Endothelial cell (in vitro differentiated cells): ENCODE data around the gene C2CD4C. TPM values are rescaled to one million over a fixed set of nuclear protein-coding genes. Genes with fewer than 3 reads are reported as not detected.
"Not testable (repeated sequence)": the region's sequence is repeated elsewhere in the genome, so short reads cannot be mapped to it uniquely, and the experiment has no call there.

Experiments
- DNase-seq: peaks from one replicate; pipeline ENCODE4 v3.0.0; 2021; ENCODE audit warnings: low spot score
- H3K27ac Mint-ChIP-seq: one replicate; pipeline ENCODE4 v1.8.0; 2021; ENCODE audit warnings: mixed read lengths, inconsistent platforms; ENCODE audit not compliant: unreplicated experiment
- H3K27me3 Mint-ChIP-seq: one replicate; pipeline ENCODE4 v1.8.0; 2021; ENCODE audit warnings: mild to moderate bottlenecking, moderate library complexity, mixed read lengths, inconsistent platforms; ENCODE audit not compliant: unreplicated experiment
- H3K36me3 Mint-ChIP-seq: one replicate; pipeline ENCODE4 v1.8.0; 2021; ENCODE audit warnings: mild to moderate bottlenecking, low read depth, mixed read lengths, inconsistent platforms; ENCODE audit not compliant: unreplicated experiment
- H3K4me1 Mint-ChIP-seq: one replicate; pipeline ENCODE4 v1.8.0; 2021; ENCODE audit warnings: mild to moderate bottlenecking, mixed read lengths, inconsistent platforms; ENCODE audit not compliant: unreplicated experiment
- H3K4me3 Mint-ChIP-seq: one replicate; pipeline ENCODE4 v1.8.0; 2021; ENCODE audit warnings: mild to moderate bottlenecking, mixed read lengths, inconsistent platforms; ENCODE audit not compliant: unreplicated experiment
- H3K9me3 Mint-ChIP-seq: one replicate; pipeline ENCODE4 v1.8.0; 2021; ENCODE audit warnings: mixed read lengths, inconsistent platforms; ENCODE audit not compliant: unreplicated experiment
- CTCF ChIP-seq: fragments of 200-600 bp; sonication (generic); IDR thresholded peaks from one replicate; pipeline ENCODE4 v1.5.0; 2021; ENCODE audit warnings: antibody characterized with exemption; ENCODE audit not compliant: unreplicated experiment
- total RNA-seq: library from RNA; stranded (reverse); fragmentation: NEBNext Ultra II Directional; extraction: Animal tissue kit (Norgen Biotek cat#: 25700); gene quantifications from one replicate; pipeline ENCODE4 v1.2.1, GENCODE V29; 2021; ENCODE audit not compliant: unreplicated experiment

Gene C2CD4C
- total RNA-seq, 1 donor from 2014 or later: 1.2 TPM

GRCh38 chr19:415292-415691 is 6.3 kb upstream of the C2CD4C start:
- no peaks in the 10 kb centered on the region for H3K9me3 Mint-ChIP-seq
- no peaks in the 10 kb centered on the region for H3K4me1 Mint-ChIP-seq
- DNase-seq: no peak
- no peak for TF ChIP-seq CTCF
- H3K27ac Mint-ChIP-seq: no peak overlapping the region
- peaks cover 6% of the 10 kb centered on the region for H3K27me3 Mint-ChIP-seq
- H3K36me3 Mint-ChIP-seq: no peaks in the 10 kb centered on the region
- no peak overlapping the region for H3K4me3 Mint-ChIP-seq

- no peaks in the 10 kb centered on the region for H3K9me3 Mint-ChIP-seq
- H3K27me3 Mint-ChIP-seq: peaks cover 16% of the 10 kb centered on the region
- no peak overlapping the region for H3K27ac Mint-ChIP-seq
- no peak for TF ChIP-seq CTCF
- no peak for DNase-seq
- H3K36me3 Mint-ChIP-seq: no peaks in the 10 kb centered on the region
- H3K4me1 Mint-ChIP-seq: peaks cover 3% of the 10 kb centered on the region
- H3K4me3 Mint-ChIP-seq: no peak overlapping the region
Measured at GRCh38 chr19:413756-414420, 4.9 kb upstream of the C2CD4C start.

- no peak for DNase-seq
- Mint-ChIP-seq H3K4me1 (peaks cover 3% of the 10 kb centered on the region), H3K27ac (no peak overlapping the region), H3K36me3 (no peaks in the 10 kb centered on the region), H3K27me3 (peaks cover 15% of the 10 kb centered on the region), H3K4me3 (no peak overlapping the region), H3K9me3 (no peaks in the 10 kb centered on the region)
- no peak for TF ChIP-seq CTCF
Measured at GRCh38 chr19:412356-413355, 3.7 kb upstream of the C2CD4C start.

GRCh38 chr19:411723-412355 is 2.9 kb upstream of the C2CD4C start:
- H3K4me1 Mint-ChIP-seq: peaks cover 3% of the 10 kb centered on the region
- H3K27ac Mint-ChIP-seq: no peak overlapping the region
- TF ChIP-seq CTCF: no peak
- H3K4me3 Mint-ChIP-seq: no peak overlapping the region
- peaks cover 13% of the 10 kb centered on the region for H3K27me3 Mint-ChIP-seq
- H3K9me3 Mint-ChIP-seq: no peaks in the 10 kb centered on the region
- no peak for DNase-seq
- no peaks in the 10 kb centered on the region for H3K36me3 Mint-ChIP-seq

DNA sequence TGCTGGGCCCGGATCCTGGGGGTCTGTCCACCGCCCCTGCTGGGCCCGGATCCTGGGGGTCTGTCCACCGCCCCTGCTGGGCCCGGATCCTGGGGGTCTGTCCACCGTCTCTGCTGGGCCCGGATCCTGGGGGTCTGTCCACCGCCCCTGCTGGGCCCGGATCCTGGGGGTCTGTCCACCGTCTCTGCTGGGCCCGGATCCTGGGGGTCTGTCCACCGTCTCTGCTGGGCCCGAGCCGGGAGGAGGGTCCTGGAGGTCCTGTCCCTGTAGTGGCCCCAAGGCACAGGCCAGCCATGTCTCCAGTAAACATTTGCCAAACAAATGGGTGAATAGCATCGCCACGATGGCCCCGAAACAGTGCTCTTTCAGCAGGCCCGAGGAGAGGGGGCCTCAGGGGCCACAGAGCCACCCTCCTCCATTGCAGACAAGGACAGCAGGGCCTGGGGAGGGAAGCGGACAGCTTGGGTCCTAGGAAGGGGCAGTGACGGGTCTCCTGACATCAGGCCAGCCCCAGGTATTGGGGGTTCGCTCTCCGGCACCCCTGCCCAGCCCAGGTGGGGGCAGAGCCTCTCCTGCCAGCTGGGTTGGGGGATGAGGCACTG is 2.3 kb upstream of the C2CD4C start:
- H3K9me3 Mint-ChIP-seq, H3K4me1 Mint-ChIP-seq, H3K27ac Mint-ChIP-seq, H3K4me3 Mint-ChIP-seq, H3K36me3 Mint-ChIP-seq, DNase-seq: not testable (repeated sequence)
- peaks cover 13% of the 10 kb centered on the region for H3K27me3 Mint-ChIP-seq
